Jurkat, Clone E6-1 (cell line): ENCODE measurements around the gene BAZ2B.

Source experiments
- DNase-seq: peaks from one replicate; pipeline ENCODE4 v3.0.0-alpha.2; 2011; ENCODE audit warnings: low read depth, low spot score
- H3K4me3 ChIP-seq: 2 replicates; pipeline ENCODE4 v1.5.1; 2011; ENCODE audit warnings: mild to moderate bottlenecking, low read length, control low read depth, moderate library complexity

The BAZ2B gene

GRCh38 chr2:159617100-159617499, 752 bp upstream of the BAZ2B start:
- no peak for DNase-seq
- no peak overlapping the region for H3K4me3 ChIP-seq

GRCh38 chr2:159615367-159616285, 722 bp downstream of the BAZ2B start:
- H3K4me3 ChIP-seq: peak overlapping the region; percentile 49
- no peak for DNase-seq

- DNase-seq: no peak
- H3K4me3 ChIP-seq: peak overlapping the region; percentile 49
Observed at GRCh38 chr2:159614534-159615366, 1.6 kb downstream of the BAZ2B start.

GRCh38 chr2:159613651-159614285, 2.6 kb downstream of the BAZ2B start:
- H3K4me3 ChIP-seq: no peak overlapping the region
- DNase-seq: no peak

- H3K4me3 ChIP-seq: no peak overlapping the region
Observed at GRCh38 chr2:159613091-159613490, 3.3 kb downstream of the BAZ2B start.

GRCh38 chr2:159612255-159612901, 4.0 kb downstream of the BAZ2B start:
- no peak for DNase-seq
- H3K4me3 ChIP-seq: no peak overlapping the region

More at GRCh38 chr2:159613091-159613490, 3.3 kb downstream of the BAZ2B start:
- no peak for DNase-seq

- no peak overlapping the region for H3K4me3 ChIP-seq
- no peak for DNase-seq
Observed at GRCh38 chr2:159609811-159610549, 6.4 kb downstream of the BAZ2B start.

- no peak for DNase-seq
- no peak overlapping the region for H3K4me3 ChIP-seq
Observed at GRCh38 chr2:159608723-159609308, 7.5 kb downstream of the BAZ2B start.

GRCh38 chr2:159608108-159608507, 8.2 kb downstream of the BAZ2B start:
- no peak for DNase-seq

GRCh38 chr2:159606287-159606686, 10.1 kb downstream of the BAZ2B start:
- DNase-seq: no peak
- no peak overlapping the region for H3K4me3 ChIP-seq

More at GRCh38 chr2:159608108-159608507, 8.2 kb downstream of the BAZ2B start:
- H3K4me3 ChIP-seq: no peak overlapping the region

GRCh38 chr2:159605441-159606178, 10.7 kb downstream of the BAZ2B start:
- H3K4me3 ChIP-seq: no peak overlapping the region
- DNase-seq: no peak

GRCh38 chr2:159604159-159604558, 12.2 kb downstream of the BAZ2B start:
- H3K4me3 ChIP-seq: no peak overlapping the region
- DNase-seq: no peak

GRCh38 chr2:159600752-159601151, 15.6 kb downstream of the BAZ2B start:
- no peak for DNase-seq
- no peak overlapping the region for H3K4me3 ChIP-seq

- no peak overlapping the region for H3K4me3 ChIP-seq
- no peak for DNase-seq
Observed at GRCh38 chr2:159595410-159596046, 20.8 kb downstream of the BAZ2B start.

GRCh38 chr2:159592441-159592840, 23.9 kb downstream of the BAZ2B start:
- H3K4me3 ChIP-seq: no peak overlapping the region
- no peak for DNase-seq

GRCh38 chr2:159591221-159591620, 25.1 kb downstream of the BAZ2B start:
- H3K4me3 ChIP-seq: no peak overlapping the region
- DNase-seq: no peak

GRCh38 chr2:159589286-159589685, 27.1 kb downstream of the BAZ2B start:
- H3K4me3 ChIP-seq: no peak overlapping the region
- DNase-seq: no peak
